ENCODE data around the gene TMEM255A.

TMEM255A gene

DNA sequence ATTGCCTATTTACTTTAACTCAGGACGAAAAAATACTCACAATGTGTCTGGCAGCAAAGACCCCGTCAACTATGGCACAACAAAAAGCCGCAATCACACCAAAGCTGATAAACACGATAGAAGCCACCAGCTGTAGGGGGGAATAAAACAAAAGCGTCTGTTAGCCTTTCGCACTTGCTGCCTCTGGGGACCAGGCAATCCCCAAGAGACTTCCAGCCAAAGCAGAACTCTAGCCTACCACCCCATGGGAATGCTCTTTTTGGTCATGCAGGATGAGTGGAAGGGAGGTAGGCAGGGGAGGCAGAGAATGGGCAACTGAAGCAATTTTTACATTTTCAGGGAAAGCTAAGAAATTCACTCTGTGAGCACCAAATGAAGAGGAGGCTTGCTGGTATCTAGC is 20.1 kb downstream of the TMEM255A start:
- ChIA-PET POLR2A (no interaction called here), CTCF (no interaction called here)
- no peak overlapping the region for H3K4me3 ChIP-seq (ENCODE audit: low read depth, low read length)
- no peak for DNase-seq (ENCODE audit: low read depth, low spot score)
- no peak for TF ChIP-seq CTCF (IDR thresholded peaks at IDR 0.05; ENCODE audit: insufficient read depth, low read length, missing control alignments)

DNA sequence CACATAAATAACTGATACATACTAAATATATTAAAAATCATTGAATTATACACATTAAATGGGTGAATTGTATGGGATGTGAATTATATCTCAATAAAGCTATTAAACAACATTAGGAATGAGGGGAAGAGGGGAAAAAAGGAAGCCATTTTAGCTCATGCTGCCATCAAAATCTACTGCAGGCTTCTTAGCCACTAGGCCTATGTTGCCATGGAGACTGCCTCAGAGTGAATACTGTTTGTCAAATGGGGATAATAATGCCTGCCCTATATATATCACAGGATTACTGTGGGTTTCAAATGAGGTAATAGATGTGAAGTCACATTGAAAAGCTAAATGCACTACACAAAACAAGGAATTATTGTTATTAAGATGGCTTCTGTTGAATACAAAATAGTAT is 21.2 kb downstream of the TMEM255A start:
- DNase-seq (ENCODE audit: low read depth, low spot score): no peak
- POLR2A ChIA-PET: no interaction called here
- H3K4me3 ChIP-seq (ENCODE audit: low read depth, low read length): no peak overlapping the region
- CTCF ChIA-PET: no interaction called here
- no peak for TF ChIP-seq CTCF (IDR thresholded peaks at IDR 0.05; ENCODE audit: insufficient read depth, low read length, missing control alignments)

- TF ChIP-seq CTCF (IDR thresholded peaks at IDR 0.05; ENCODE audit: insufficient read depth, low read length, missing control alignments): no peak
- POLR2A ChIA-PET: no interaction called here
These were observed 23.6 kb downstream of the TMEM255A start for GRCh38 chrX:120287513-120288112.

GRCh38 chrX:120286733-120287512 is 24.3 kb downstream of the TMEM255A start:
- no peak overlapping the region for H3K4me3 ChIP-seq (ENCODE audit: low read depth, low read length)
- CTCF ChIA-PET: no interaction called here
- no peak for DNase-seq (ENCODE audit: low read depth, low spot score)
- no peak for TF ChIP-seq CTCF (IDR thresholded peaks at IDR 0.05; ENCODE audit: insufficient read depth, low read length, missing control alignments)
- POLR2A ChIA-PET: no interaction called here

More at GRCh38 chrX:120287513-120288112, 23.6 kb downstream of the TMEM255A start:
- CTCF ChIA-PET: no interaction called here
- DNase-seq (ENCODE audit: low read depth, low spot score): no peak
- no peak overlapping the region for H3K4me3 ChIP-seq (ENCODE audit: low read depth, low read length)

DNA sequence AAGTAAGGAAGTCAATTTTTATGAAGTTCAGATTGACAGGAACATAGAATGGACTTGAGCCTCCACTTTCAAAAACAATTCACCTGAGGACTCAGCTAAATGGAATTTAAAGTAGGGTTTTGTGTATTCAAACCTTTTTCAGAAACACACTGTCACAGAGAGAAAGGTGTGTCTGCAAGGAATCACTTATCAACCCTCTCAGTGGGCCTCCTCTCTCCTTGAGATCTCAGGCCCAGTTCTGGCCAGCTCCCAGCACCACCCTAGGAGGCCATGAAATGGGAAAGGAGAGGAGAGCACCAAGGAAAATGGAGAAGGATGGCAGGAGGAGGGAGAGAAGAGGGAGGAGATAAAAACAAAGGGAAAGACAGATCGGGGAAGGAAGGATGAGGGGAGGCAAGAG is 28.6 kb downstream of the TMEM255A start:
- POLR2A ChIA-PET: no interaction called here
- no peak for TF ChIP-seq CTCF (IDR thresholded peaks at IDR 0.05; ENCODE audit: insufficient read depth, low read length, missing control alignments)
- DNase-seq (ENCODE audit: low read depth, low spot score): no peak
- no peak overlapping the region for H3K4me3 ChIP-seq (ENCODE audit: low read depth, low read length)
- CTCF ChIA-PET: no interaction called here

- ChIA-PET POLR2A (no interaction called here), CTCF (interaction anchor here (0.7 kb wide), 1 partner anchor 28 kb away, joined by 3 read pairs; no protein-coding TSS in a partner anchor)
- TF ChIP-seq CTCF (IDR thresholded peaks at IDR 0.05; ENCODE audit: insufficient read depth, low read length, missing control alignments): no peak
- no peak for DNase-seq (ENCODE audit: low read depth, low spot score)
- no peak overlapping the region for H3K4me3 ChIP-seq (ENCODE audit: low read depth, low read length)
These were observed 29.5 kb downstream of the TMEM255A start for GRCh38 chrX:120281761-120282160.
